K562 (cell line): ENCODE results near the gene GLIS2. TPM values are rescaled to one million over a fixed set of nuclear protein-coding genes. Genes with fewer than 3 reads are reported as not detected.

Source experiments
- ATAC-seq: fragments of 200-7000 bp; cut with Tn5 transposase; 3 replicates; pipeline ENCODE4 v1.9.1; 2020; ENCODE audit warnings: moderate library complexity
- BruUV-seq: library from RNA; stranded (reverse); fragments of 400-500 nt; replicated peaks from 2 replicates; lab custom pipeline; 2021; lab: Mats Ljungman, UMichigan
- CTCF ChIA-PET: fragments of 300-600 bp; formaldehyde crosslinking; extraction: SDS; loops from one replicate; lab custom pipeline; 2021; ENCODE audit warnings: low intra/inter-chr PET ratio; lab: Yijun Ruan, JAX
- POLR2A ChIA-PET: fragments of 300-600, 350-650 bp; sonication (Branson Sonifier 250); formaldehyde crosslinking; extraction: SDS; loops from one replicate; lab custom pipeline; 2021; ENCODE audit warnings: antibody characterized with exemption, inconsistent platforms; lab: Yijun Ruan, JAX
- DNase-seq, 4 experiments: peaks; one replicate each; pipeline versions ENCODE4 v3.0.0 to v3.0.0-alpha.2; 2011 to 2018; ENCODE audit warnings: low spot score in 3 of 4, mixed read lengths in 3 of 4; ENCODE audit errors: extremely low read depth in 1 of 4
- FAIRE-seq: peaks from 2 replicates; lab custom pipeline; 2011; peaks lifted over from hg19 to GRCh38; lab: Jason Lieb, UNC
- H2AFZ ChIP-seq: 2 replicates; pipeline ENCODE4 v1.6.0; 2011; ENCODE audit warnings: low read depth, low read length, control low read depth, inconsistent platforms
- H3K27ac ChIP-seq: fragments of 200-600 bp; 3 replicates; pipeline ENCODE4 v1.8.0; 2011; ENCODE audit warnings: low read depth, mild to moderate bottlenecking, control low read depth, inconsistent platforms, low read length, moderate library complexity, mixed read lengths; ENCODE audit errors: extremely low read depth
- H3K27me3 ChIP-seq, 2 experiments: fragments of 300-600 bp in 1 of 2; 2 replicates in 1 of 2; 3 replicates in 1 of 2; pipeline versions ENCODE4 v1.6.0 to v1.8.0; 2011; ENCODE audit warnings: inconsistent platforms in 2 of 2, low read length in 2 of 2, mild to moderate bottlenecking in 1 of 2, mixed read lengths in 1 of 2, moderate library complexity in 1 of 2; ENCODE audit not compliant: control insufficient read depth in 2 of 2, insufficient read depth in 2 of 2
- H3K36me3 ChIP-seq: fragments of 300-600 bp; 3 replicates; pipeline ENCODE4 v1.8.0; 2011; ENCODE audit warnings: mild to moderate bottlenecking, low read length, inconsistent platforms; ENCODE audit not compliant: control insufficient read depth, insufficient read depth
- H3K4me1 ChIP-seq, 2 experiments: fragments of 200-600 bp in 1 of 2; replicated peaks in 1 of 2; 2 replicates in 1 of 2; 3 replicates in 1 of 2; pipeline versions ENCODE4 v1.5.1 to v1.8.0; 2011; ENCODE audit warnings: inconsistent platforms in 2 of 2, low read length in 2 of 2, mild to moderate bottlenecking in 1 of 2, mixed read lengths in 1 of 2, moderate library complexity in 1 of 2; ENCODE audit not compliant: control insufficient read depth in 2 of 2, insufficient read depth in 2 of 2
- H3K4me2 ChIP-seq: 2 replicates; pipeline ENCODE4 v1.6.1; 2011; ENCODE audit warnings: low read length, control low read depth, inconsistent platforms, mixed read lengths; ENCODE audit not compliant: insufficient read depth
- H3K4me3 ChIP-seq: fragments of 200-600 bp; sonication (generic), shearing (Covaris generic); 2 replicates; pipeline ENCODE4 v1.5.1; 2016; ENCODE audit warnings: control low read depth, inconsistent platforms
- H3K79me2 ChIP-seq: fragments of 200-600 bp; 3 replicates; pipeline ENCODE4 v1.8.0; 2011; ENCODE audit warnings: low read length, inconsistent platforms; ENCODE audit not compliant: control insufficient read depth, insufficient read depth
- H3K9ac ChIP-seq, 2 experiments: 2 replicates each; pipeline versions ENCODE4 v1.6.0 to v1.6.1; 2011; ENCODE audit warnings: low read depth in 2 of 2, low read length in 2 of 2, control low read depth in 1 of 2, inconsistent platforms in 1 of 2, mild to moderate bottlenecking in 1 of 2, mixed read lengths in 1 of 2; ENCODE audit not compliant: insufficient read depth in 1 of 2
- H3K9me1 ChIP-seq: one replicate; pipeline ENCODE4 v1.6.0; 2011; ENCODE audit warnings: inconsistent platforms, mild to moderate bottlenecking, low read length, moderate library complexity; ENCODE audit not compliant: control insufficient read depth, insufficient read depth
- H3K9me3 ChIP-seq: replicated peaks from 2 replicates; pipeline ENCODE4 v1.5.1; 2011; ENCODE audit warnings: low read depth, low read length, inconsistent platforms; ENCODE audit not compliant: control insufficient read depth, insufficient read depth
- H4K20me1 ChIP-seq: replicated peaks from 2 replicates; pipeline ENCODE4 v1.6.1; 2011; ENCODE audit warnings: low read length, inconsistent platforms, mixed read lengths; ENCODE audit not compliant: control insufficient read depth, insufficient read depth
- EGR1 ChIP-seq: fragments of 450-650 bp; conservative IDR thresholded peaks from 2 replicates; pipeline ENCODE4 v1.6.1; 2017; ENCODE audit warnings: mild to moderate bottlenecking
- MECOM ChIP-seq: fragments of 250-450 bp; sonication (Bioruptor Pico); IDR thresholded peaks from 2 replicates; pipeline ENCODE4 v1.8.0; 2022; ENCODE audit warnings: inconsistent platforms
- MEF2A ChIP-seq: IDR thresholded peaks from 2 replicates; pipeline ENCODE4 v1.6.1; 2011; ENCODE audit warnings: low read depth, mild to moderate bottlenecking, low read length, moderate library complexity; ENCODE audit not compliant: control insufficient read depth
- MEIS2 ChIP-seq: fragments of 450-650 bp; IDR thresholded peaks from 2 replicates; pipeline ENCODE4 v1.6.1; 2014; ENCODE audit warnings: mild to moderate bottlenecking; ENCODE audit not compliant: partially characterized antibody
- NFE2 ChIP-seq: IDR thresholded peaks from 2 replicates; pipeline ENCODE4 v1.6.1; 2014; ENCODE audit warnings: antibody characterized with exemption, low read depth
- PBX2 ChIP-seq, 2 experiments: IDR thresholded peaks in 1 of 2; conservative IDR thresholded peaks in 1 of 2; 2 replicates each; pipeline ENCODE4 v1.6.1; 2016; ENCODE audit warnings: low read depth in 2 of 2, mild to moderate bottlenecking in 1 of 2, missing compliant biosample characterization in 1 of 2, missing genetic modification characterization in 1 of 2, moderate library complexity in 1 of 2
- PKNOX1 ChIP-seq: fragments of 450-650 bp; IDR thresholded peaks from 2 replicates; pipeline ENCODE4 v1.6.1; 2016
- ZBTB7A ChIP-seq: IDR thresholded peaks from 2 replicates; pipeline ENCODE4 v1.6.1; 2011; ENCODE audit warnings: low read depth, mild to moderate bottlenecking, low read length, moderate library complexity, borderline replicate concordance; ENCODE audit not compliant: control insufficient read depth
- ZNF282 ChIP-seq: sonication (generic); formaldehyde crosslinking; IDR thresholded peaks from 2 replicates; pipeline ENCODE4 v1.8.1; 2023; ENCODE audit warnings: missing genetic modification reagents
- ZNF311 ChIP-seq: fragments of 250-450 bp; sonication (Bioruptor Pico); IDR thresholded peaks from 2 replicates; pipeline ENCODE4 v1.4.0; 2020; ENCODE audit warnings: mild to moderate bottlenecking, moderate library complexity
- WGBS: fragments of 100-300 bp; shearing (Covaris generic); methylation state at CpG from one replicate; pipeline ENCODE4 v1.1.6; 2016; ENCODE audit warnings: low coverage, mixed read lengths; ENCODE audit not compliant: insufficient coverage; ENCODE audit errors: missing lambda C conversion rate; 5-methylcytosine and 5-hydroxymethylcytosine counted together
- in situ Hi-C: fragments of 300-500 bp; cut with MboI; formaldehyde crosslinking; loops from 4 replicates; pipeline ENCODE4 v1.15.0; 2018; ENCODE audit warnings: inconsistent platforms, mixed read lengths
- intact Hi-C: fragments of 100-400 bp; cut with micrococcal nuclease; formaldehyde crosslinking; loops from 2 replicates; pipeline ENCODE4 v1.14.2; 2022
- polyA plus RNA-seq, 8 experiments: library from polyadenylated mRNA; depleted of rRNA in 4 of 8; stranded (reverse) in 5 of 8; unstranded in 3 of 8; fragments of >200 nt; fragmentation: Nextera tagmentation in 2 of 8; fragmentation: Illumina TruSeq in 1 of 8; extraction: Ambion mirVana in 2 of 8; extraction: Trizol in 1 of 8; gene quantifications; 2 replicates each; pipeline versions ENCODE4 v1.2.1 to v1.2.3, GENCODE V29; 2011 to 2014; ENCODE audit warnings: inconsistent platforms in 1 of 8, missing spikeins in 1 of 8
- total RNA-seq, 7 experiments: library from RNA; depleted of rRNA in 6 of 7; stranded (reverse); fragments of >200 nt in 6 of 7; fragmentation: Illumina TruSeq in 2 of 7; extraction: Trizol in 2 of 7; gene quantifications; 2 replicates each; pipeline versions ENCODE4 v1.2.1 to v1.2.3, GENCODE V29; 2011 to 2021; ENCODE audit warnings: low replicate concordance in 1 of 7

GLIS2 gene
- total and polyA plus RNA-seq, 9 of the 15 experiments (the other 6 are each of a cell fraction or from before 2014, with no cell fraction given) = 0.10 to 9.0 (median 0.57) TPM

GRCh38 chr16:4328782-4329775 lies 13.2 kb downstream of the GLIS2 start:
- Histone ChIP-seq H3K4me2 (no peak overlapping the region; the same call in 1 of the 2 replicates), H3K4me3 (no peak overlapping the region), H3K27ac (peak overlapping the region; percentile 39; the same call in 1 of the 3 replicates)
- intact Hi-C loops = no loop called here
- no peak for TF ChIP-seq MECOM (CRISPR knock-in tag)
- peak; percentile 57; the same call in 1 of the 2 replicates for TF ChIP-seq MEF2A
- peak; percentile 54; the same call in 1 of the 2 replicates for TF ChIP-seq PKNOX1
- TF ChIP-seq PBX2 (CRISPR knock-in tag; IDR thresholded peaks at IDR 0.05; ENCODE audit: low read depth) = no peak
- TF ChIP-seq PBX2 (tag; conservative IDR thresholded peaks at IDR 0.05; ENCODE audit: low read depth) = 0 out of 2 replicates have a peak, but pooled peaks have one; percentile 17
- TF ChIP-seq EGR1 = 0 out of 2 replicates have a peak, but pooled peaks have one; percentile 20
- no peak for TF ChIP-seq ZNF311 (CRISPR knock-in tag)
- TF ChIP-seq ZNF282 = no peak
- peak; percentile 18; the same call in 1 of the 2 replicates for TF ChIP-seq ZBTB7A
- TF ChIP-seq NFE2 = no peak
- TF ChIP-seq MEIS2 = peak; percentile 35
- TF ChIP-seq, all 486 proteins: peak for 6
- H3K79me2 ChIP-seq = peaks cover 9% of the 10 kb centered on the region; the same call in 2 of the 3 replicates
- H3K9ac ChIP-seq = peak overlapping the region in 1 of 2 experiments; percentile 68; a peak in 2 of 4 replicates
- BruUV-seq = no TSS peak
- H3K27me3 ChIP-seq = no peaks in the 10 kb centered on the region
- CTCF ChIA-PET = interaction anchor here (0.6 to 3.6 kb wide), 3 partner anchors 39 to 129 kb away, joined by 3 to 19 read pairs (median 18); no protein-coding TSS in a partner anchor
- FAIRE-seq (no peak), DNase-seq (no peak), ATAC-seq (no peak)
- POLR2A ChIA-PET = interaction anchor here (0.5 to 0.6 kb wide), 2 partner anchors 10 to 624 kb away, joined by 3 to 4 read pairs; no protein-coding TSS in a partner anchor
- 53% methylated on average over 14 of the region's 17 CpGs for WGBS
- no peaks in the 10 kb centered on the region for H3K36me3 ChIP-seq
- H2AFZ ChIP-seq = no peak overlapping the region
- H4K20me1 ChIP-seq = 0 out of 2 replicates have a peak, but pooled peaks cover 12% of the 10 kb centered on the region
- no peaks in the 10 kb centered on the region for H3K9me1 ChIP-seq
- in situ Hi-C loops = loop anchor here (10.0 kb wide), 2 partner anchors 124 to 344 kb away; no protein-coding TSS in a partner anchor
- H3K9me3 ChIP-seq = no peaks in the 10 kb centered on the region
- H3K4me1 ChIP-seq = peaks cover 4 to 60% of the 10 kb centered on the region in 2 experiments
